K562 (cell line): ENCODE results near the gene PHACTR2. TPM values are rescaled to one million over a fixed set of nuclear protein-coding genes. Genes with fewer than 3 reads are reported as not detected.

Source experiments
- CBFB ChIP-seq: sonication (generic); formaldehyde crosslinking; IDR thresholded peaks from 2 replicates; pipeline ENCODE4 v1.4.0; 2020; ENCODE audit warnings: mild to moderate bottlenecking, missing genetic modification reagents
- FOXK1 ChIP-seq: sonication (generic); formaldehyde crosslinking; IDR thresholded peaks from 2 replicates; pipeline ENCODE4 v1.8.0; 2022; ENCODE audit warnings: missing genetic modification reagents, mild to moderate bottlenecking, borderline replicate concordance
- KAT2B ChIP-seq: IDR thresholded peaks from one replicate; pipeline ENCODE4 v1.6.1; 2012; ENCODE audit warnings: low read depth, mild to moderate bottlenecking, control low read depth, inconsistent platforms, low read length, moderate library complexity
- KAT7 ChIP-seq: sonication (generic); formaldehyde crosslinking; IDR thresholded peaks from 2 replicates; pipeline ENCODE4 v1.8.0; 2022; ENCODE audit warnings: missing genetic modification reagents, mild to moderate bottlenecking, borderline replicate concordance
- KDM4B ChIP-seq, 2 experiments: fragments of 450-650 bp in 1 of 2; sonication (generic) in 1 of 2; IDR thresholded peaks; 2 replicates each; pipeline ENCODE4 v1.6.1; 2016 to 2017; ENCODE audit warnings: borderline replicate concordance in 2 of 2, antibody characterized with exemption in 1 of 2, low read depth in 1 of 2, mild to moderate bottlenecking in 1 of 2
- LCOR ChIP-seq: sonication (generic); formaldehyde crosslinking; IDR thresholded peaks from 2 replicates; pipeline ENCODE4 v1.8.0; 2022; ENCODE audit warnings: mild to moderate bottlenecking, missing genetic modification reagents
- MLLT1 ChIP-seq, 2 experiments: fragments of 450-650 bp; IDR thresholded peaks; 2 replicates each; pipeline ENCODE4 v1.6.1; 2016
- TARDBP ChIP-seq: fragments of 450-650 bp; IDR thresholded peaks from 2 replicates; pipeline ENCODE4 v1.6.1; 2016
- TEAD1 ChIP-seq, 2 experiments: fragments of 450-650 bp in 1 of 2; sonication (generic) in 1 of 2; formaldehyde crosslinking; IDR thresholded peaks; 2 replicates each; pipeline versions ENCODE4 v1.4.0 to v1.8.0; 2020 to 2022; ENCODE audit warnings: mild to moderate bottlenecking in 2 of 2, missing genetic modification reagents in 1 of 2
- TEAD4 ChIP-seq, 2 experiments: sonication (generic) in 1 of 2; formaldehyde crosslinking in 1 of 2; IDR thresholded peaks; 2 replicates each; pipeline versions ENCODE4 v1.6.1 to v1.8.0; 2012 to 2022; ENCODE audit warnings: borderline replicate concordance in 1 of 2, inconsistent platforms in 1 of 2, low read length in 1 of 2, mild to moderate bottlenecking in 1 of 2, missing genetic modification reagents in 1 of 2
- USF2 ChIP-seq: sonication (generic); formaldehyde crosslinking; IDR thresholded peaks from 2 replicates; pipeline ENCODE4 v1.5.0; 2020; ENCODE audit warnings: missing genetic modification reagents
- ZBTB33 ChIP-seq: sonication (generic); formaldehyde crosslinking; IDR thresholded peaks from 2 replicates; pipeline ENCODE4 v1.8.1; 2023; ENCODE audit warnings: mild to moderate bottlenecking, missing genetic modification reagents
- ZFX ChIP-seq: sonication (generic); formaldehyde crosslinking; IDR thresholded peaks from 2 replicates; pipeline ENCODE4 v1.8.0; 2022; ENCODE audit warnings: mild to moderate bottlenecking, missing genetic modification reagents, moderate library complexity
- ZNF175 ChIP-seq: fragments of 200-800 bp; sonication (Bioruptor generic); IDR thresholded peaks from 2 replicates; pipeline ENCODE4 v1.6.1; 2016; ENCODE audit warnings: low read depth, mild to moderate bottlenecking, missing genetic modification characterization, missing compliant biosample characterization
- ZNF280B ChIP-seq: fragments of 250-450 bp; sonication (Bioruptor Pico); IDR thresholded peaks from 2 replicates; pipeline ENCODE4 v1.5.1; 2021; ENCODE audit warnings: mild to moderate bottlenecking
- ZNF639 ChIP-seq, 2 experiments: fragments of 200-800 bp in 1 of 2; sonication (Bioruptor generic) in 1 of 2; sonication (generic) in 1 of 2; formaldehyde crosslinking in 1 of 2; IDR thresholded peaks in 1 of 2; conservative IDR thresholded peaks in 1 of 2; 2 replicates each; pipeline versions ENCODE4 v1.5.0 to v1.6.1; 2016 to 2020; ENCODE audit warnings: missing compliant biosample characterization in 1 of 2, missing genetic modification characterization in 1 of 2, missing genetic modification reagents in 1 of 2
- ZNF655 ChIP-seq: fragments of 250-450 bp; sonication (Bioruptor Pico); IDR thresholded peaks from 2 replicates; pipeline ENCODE4 v1.5.0; 2021
- ZNF785 ChIP-seq: fragments of 250-450 bp; sonication (Bioruptor Pico); IDR thresholded peaks from 2 replicates; pipeline ENCODE4 v1.4.0; 2020; ENCODE audit warnings: mild to moderate bottlenecking
- polyA plus RNA-seq, 8 experiments: library from polyadenylated mRNA; depleted of rRNA in 4 of 8; stranded (reverse) in 5 of 8; unstranded in 3 of 8; fragments of >200 nt; fragmentation: Nextera tagmentation in 2 of 8; fragmentation: Illumina TruSeq in 1 of 8; extraction: Ambion mirVana in 2 of 8; extraction: Trizol in 1 of 8; gene quantifications; 2 replicates each; pipeline versions ENCODE4 v1.2.1 to v1.2.3, GENCODE V29; 2011 to 2014; ENCODE audit warnings: inconsistent platforms in 1 of 8, missing spikeins in 1 of 8
- total RNA-seq, 7 experiments: library from RNA; depleted of rRNA in 6 of 7; stranded (reverse); fragments of >200 nt in 6 of 7; fragmentation: Illumina TruSeq in 2 of 7; extraction: Trizol in 2 of 7; gene quantifications; 2 replicates each; pipeline versions ENCODE4 v1.2.1 to v1.2.3, GENCODE V29; 2011 to 2021; ENCODE audit warnings: low replicate concordance in 1 of 7

PHACTR2 gene
- total and polyA plus RNA-seq, 9 of the 15 experiments (the other 6 are each of a cell fraction or from before 2014, with no cell fraction given): 5.3 to 52.5 (median 22.9) TPM

GRCh38 chr6:143843677-143843999 lies 165.9 kb downstream of the PHACTR2 start (continued):
- no peak for TF ChIP-seq ZNF280B (CRISPR knock-in tag)
- peak; percentile 0; the same call in 1 of the 2 replicates for TF ChIP-seq FOXK1 (CRISPR knock-in tag)
- 0 out of 4 replicates have a peak, but pooled peaks of 1 of the 2 experiments have one; percentile 20 for TF ChIP-seq ZNF639 (CRISPR knock-in tag; conservative IDR thresholded peaks at IDR 0.05 in 1 of 2, IDR thresholded peaks at IDR 0.05 in 1 of 2)
- no peak for TF ChIP-seq KAT2B
- TF ChIP-seq ZFX: 0 out of 2 replicates have a peak, but pooled peaks have one; percentile 90
- no peak for TF ChIP-seq MLLT1 (IDR thresholded peaks at IDR 0.05)
- peak; percentile 69; the same call in 1 of the 2 replicates for TF ChIP-seq KAT7 (CRISPR knock-in tag)
- TF ChIP-seq TEAD4 (IDR thresholded peaks at IDR 0.05; ENCODE audit: low read length): no peak
- TF ChIP-seq TEAD4 (CRISPR knock-in tag; IDR thresholded peaks at IDR 0.05; ENCODE audit: borderline replicate concordance): no peak
- no peak for TF ChIP-seq CBFB (CRISPR knock-in tag)
- TF ChIP-seq ZBTB33: peak; percentile 32; the same call in 1 of the 2 replicates
- TF ChIP-seq ZNF785 (CRISPR knock-in tag): no peak
- peak; percentile 35; the same call in 1 of the 2 replicates for TF ChIP-seq LCOR (CRISPR knock-in tag)
- TF ChIP-seq TEAD1 (CRISPR knock-in tag; IDR thresholded peaks at IDR 0.05): 0 out of 4 replicates have a peak, but pooled peaks of 1 of the 2 experiments have one; percentile 3
- TF ChIP-seq USF2 (CRISPR knock-in tag): no peak
- no peak for TF ChIP-seq KDM4B (IDR thresholded peaks at IDR 0.05; ENCODE audit: borderline replicate concordance in 2 of 2, low read depth in 1 of 2)
- TF ChIP-seq ZNF655 (CRISPR knock-in tag): no peak
- TF ChIP-seq ZNF175 (CRISPR knock-in tag): no peak; the same call in 1 of the 2 replicates
- TF ChIP-seq TARDBP: no peak
